ENCODE results near the gene DACH1. TPM values are rescaled to one million over a fixed set of nuclear protein-coding genes. Genes with fewer than 3 reads are reported as not detected.

The DACH1 gene
- total and polyA plus RNA-seq, 2 of the 13 experiments (the other 11 are each of a cell fraction or from before 2014, with no cell fraction given) = not detected

- TF ChIP-seq HNRNPK (IDR thresholded peaks at IDR 0.05; ENCODE audit: low read depth, low read length, poor library complexity, severe bottlenecking) (no peak), SIN3A (IDR thresholded peaks at IDR 0.05; ENCODE audit: borderline replicate concordance, low read depth, low read length) (no peak), ZSCAN31 (CRISPR knock-in tag; IDR thresholded peaks at IDR 0.05; ENCODE audit: low read depth) (no peak)
- TF ChIP-seq, protein P1, sequence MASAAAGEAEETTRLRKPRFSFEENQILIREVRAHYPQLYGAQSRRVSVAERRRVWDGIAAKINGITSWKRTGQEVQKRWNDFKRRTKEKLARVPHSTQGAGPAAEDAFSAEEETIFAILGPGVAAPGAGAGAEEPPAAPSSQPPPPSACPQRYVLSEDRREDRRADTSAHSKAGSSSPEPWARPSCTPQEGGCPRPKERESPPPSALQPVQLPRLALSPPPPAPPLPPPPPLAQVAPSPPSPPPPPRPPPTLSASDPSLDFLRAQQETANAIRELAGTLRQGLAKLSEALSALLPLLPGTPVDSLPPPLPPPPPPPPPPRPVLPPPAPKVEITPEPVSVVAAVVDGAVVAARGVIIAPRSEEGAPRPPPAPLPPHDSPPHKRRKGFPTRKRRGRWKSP (CRISPR knock-in tag; IDR thresholded peaks at IDR 0.05) = no peak
- Histone ChIP-seq H3K4me2 (ENCODE audit: low read depth, low read length) (no peak overlapping the region), H3K4me3 (replicated peaks in 1 of 3; ENCODE audit: insufficient read depth in 1 of 3, low read depth in 2 of 3, low read length in 3 of 3) (no peak overlapping the region), H3K27me3 (ENCODE audit: control insufficient read depth in 1 of 2, insufficient read depth in 2 of 2, low read length in 2 of 2) (no peaks in the 10 kb centered on the region), H3K9ac (ENCODE audit: insufficient read depth, low read depth, low read length) (no peak overlapping the region), H3K79me2 (ENCODE audit: insufficient read depth, low read length) (no peaks in the 10 kb centered on the region), H3K9me3 (ENCODE audit: low read length) (no peaks in the 10 kb centered on the region), H3K36me3 (replicated peaks in 1 of 2; ENCODE audit: control insufficient read depth in 1 of 2, insufficient read depth in 2 of 2, low read length in 2 of 2) (no peaks in the 10 kb centered on the region), H4K20me1 (ENCODE audit: insufficient read depth, low read length) (no peaks in the 10 kb centered on the region), H2AFZ (ENCODE audit: low read length) (no peak overlapping the region), H3K4me1 (ENCODE audit: insufficient read depth, low read length) (no peaks in the 10 kb centered on the region), H3K27ac (ENCODE audit: extremely low read length, insufficient read depth, low read length) (no peak overlapping the region)
- WGBS (ENCODE audit: low lambda C conversion rate) = 10% methylated on average over 3 of the region's 3 CpGs
- intact Hi-C loops (cut with micrococcal nuclease; ENCODE audit: unreplicated experiment) = no loop called here
- ChIA-PET CTCF (ENCODE audit: low intra/inter-chr PET ratio, low total read pairs) (no interaction called here), POLR2A (no interaction called here)
- BruUV-seq (replicated peaks) = no TSS peak
- FAIRE-seq = no peak
- in situ Hi-C loops (cut with HindIII; ENCODE audit: extremely low pct_ligation_motif_present, low pct_unique_long_range_greater_than_20kb) = no loop called here
- DNase-seq (ENCODE audit: low spot score) = no peak
- ATAC-seq = no peak
These were observed 46.7 kb upstream of the DACH1 start for GRCh38 chr13:71913717-71914116.

- ChIA-PET CTCF (ENCODE audit: low intra/inter-chr PET ratio, low total read pairs) (no interaction called here), POLR2A (no interaction called here)
- H3K4me1 ChIP-seq (ENCODE audit: insufficient read depth, low read length) = no peaks in the 10 kb centered on the region
- H3K9me3 ChIP-seq (ENCODE audit: low read length) = no peaks in the 10 kb centered on the region
- in situ Hi-C loops (cut with HindIII; ENCODE audit: extremely low pct_ligation_motif_present, low pct_unique_long_range_greater_than_20kb) (no loop called here), intact Hi-C loops (cut with micrococcal nuclease; ENCODE audit: unreplicated experiment) (no loop called here)
- DNase-seq (ENCODE audit: low spot score) (no peak), FAIRE-seq (no peak), ATAC-seq (no peak)
- no peak overlapping the region for H3K4me3 ChIP-seq (replicated peaks in 1 of 3; ENCODE audit: insufficient read depth in 1 of 3, low read depth in 2 of 3, low read length in 3 of 3)
- no peak overlapping the region for H2AFZ ChIP-seq (ENCODE audit: low read length)
- no peak overlapping the region for H3K4me2 ChIP-seq (ENCODE audit: low read depth, low read length)
- no peaks in the 10 kb centered on the region for H3K36me3 ChIP-seq (replicated peaks in 1 of 2; ENCODE audit: control insufficient read depth in 1 of 2, insufficient read depth in 2 of 2, low read length in 2 of 2)
- no peaks in the 10 kb centered on the region for H3K27me3 ChIP-seq (ENCODE audit: control insufficient read depth in 1 of 2, insufficient read depth in 2 of 2, low read length in 2 of 2)
- TF ChIP-seq, protein P2, sequence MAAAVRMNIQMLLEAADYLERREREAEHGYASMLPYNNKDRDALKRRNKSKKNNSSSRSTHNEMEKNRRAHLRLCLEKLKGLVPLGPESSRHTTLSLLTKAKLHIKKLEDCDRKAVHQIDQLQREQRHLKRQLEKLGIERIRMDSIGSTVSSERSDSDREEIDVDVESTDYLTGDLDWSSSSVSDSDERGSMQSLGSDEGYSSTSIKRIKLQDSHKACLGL (CRISPR knock-in tag; IDR thresholded peaks at IDR 0.05) = no peak
- TF ChIP-seq ZNF382 (CRISPR knock-in tag; IDR thresholded peaks at IDR 0.05; ENCODE audit: borderline replicate concordance) = no peak
- no peak for TF ChIP-seq PAF1 (CRISPR knock-in tag; IDR thresholded peaks at IDR 0.05)
- TF ChIP-seq STAG1 (CRISPR knock-in tag; IDR thresholded peaks at IDR 0.05) = no peak
- TF ChIP-seq, protein P3, sequence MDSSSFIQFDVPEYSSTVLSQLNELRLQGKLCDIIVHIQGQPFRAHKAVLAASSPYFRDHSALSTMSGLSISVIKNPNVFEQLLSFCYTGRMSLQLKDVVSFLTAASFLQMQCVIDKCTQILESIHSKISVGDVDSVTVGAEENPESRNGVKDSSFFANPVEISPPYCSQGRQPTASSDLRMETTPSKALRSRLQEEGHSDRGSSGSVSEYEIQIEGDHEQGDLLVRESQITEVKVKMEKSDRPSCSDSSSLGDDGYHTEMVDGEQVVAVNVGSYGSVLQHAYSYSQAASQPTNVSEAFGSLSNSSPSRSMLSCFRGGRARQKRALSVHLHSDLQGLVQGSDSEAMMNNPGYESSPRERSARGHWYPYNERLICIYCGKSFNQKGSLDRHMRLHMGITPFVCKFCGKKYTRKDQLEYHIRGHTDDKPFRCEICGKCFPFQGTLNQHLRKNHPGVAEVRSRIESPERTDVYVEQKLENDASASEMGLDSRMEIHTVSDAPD (CRISPR knock-in tag; IDR thresholded peaks at IDR 0.05) = no peak
- H3K79me2 ChIP-seq (ENCODE audit: insufficient read depth, low read length) = no peaks in the 10 kb centered on the region
- BruUV-seq (replicated peaks) = no TSS peak
- no peak overlapping the region for H3K9ac ChIP-seq (ENCODE audit: insufficient read depth, low read depth, low read length)
- H3K27ac ChIP-seq (ENCODE audit: extremely low read length, insufficient read depth, low read length) = no peak overlapping the region
- no peaks in the 10 kb centered on the region for H4K20me1 ChIP-seq (ENCODE audit: insufficient read depth, low read length)
These were observed 45.5 kb upstream of the DACH1 start for GRCh38 chr13:71912524-71912923.

Measured in HepG2 (cell line).